PFSK-1 (cell line): ENCODE results near the gene ABCB8.

Experiments
- POLR2AphosphoS5 ChIP-seq: IDR thresholded peaks from 2 replicates; pipeline ENCODE4 v1.6.1; 2012; ENCODE audit warnings: low read depth, mild to moderate bottlenecking, control low read depth, low read length, moderate library complexity
- SIN3A ChIP-seq: IDR thresholded peaks from 2 replicates; pipeline ENCODE4 v1.6.1; 2012; ENCODE audit warnings: mild to moderate bottlenecking, low read length, moderate library complexity, borderline replicate concordance; ENCODE audit not compliant: insufficient read depth
- TAF1 ChIP-seq: IDR thresholded peaks from 2 replicates; pipeline ENCODE4 v1.6.1; 2012; ENCODE audit warnings: low read length, control low read depth, borderline replicate concordance; ENCODE audit not compliant: insufficient read depth

- TF ChIP-seq TAF1 = no peak
- TF ChIP-seq POLR2AphosphoS5 = no peak
- TF ChIP-seq SIN3A = no peak
Observed at GRCh38 chr7:151033864-151034249, 5.6 kb downstream of the ABCB8 start.
